HG03378 (cell line): ENCODE data around the gene ZBTB48.
"Not testable (repeated sequence)": the region's sequence is repeated elsewhere in the genome, so short reads cannot be mapped to it uniquely, and the experiment has no call there.

Source experiments
- ATAC-seq: cut with Tn5 transposase; IDR thresholded peaks from one replicate; pipeline ENCODE4 v1.9.1; 2021; ENCODE audit warnings: mild to moderate bottlenecking, moderate library complexity; ENCODE audit not compliant: unreplicated experiment

Gene ZBTB48

GRCh38 chr1:6579374-6580118 lies at the start of gene ZBTB48:
TSS of gene ZBTB48 (plus strand) at chr1:6579994. CDS start at chr1:6580610, 616 bp downstream.
- ATAC-seq, result peak; percentile 89

- no peak for ATAC-seq
Observed at GRCh38 chr1:6530504-6531160, 49.2 kb upstream of the ZBTB48 start.

- no peak for ATAC-seq
Observed at GRCh38 chr1:6531996-6532395, 47.8 kb upstream of the ZBTB48 start.

DNA sequence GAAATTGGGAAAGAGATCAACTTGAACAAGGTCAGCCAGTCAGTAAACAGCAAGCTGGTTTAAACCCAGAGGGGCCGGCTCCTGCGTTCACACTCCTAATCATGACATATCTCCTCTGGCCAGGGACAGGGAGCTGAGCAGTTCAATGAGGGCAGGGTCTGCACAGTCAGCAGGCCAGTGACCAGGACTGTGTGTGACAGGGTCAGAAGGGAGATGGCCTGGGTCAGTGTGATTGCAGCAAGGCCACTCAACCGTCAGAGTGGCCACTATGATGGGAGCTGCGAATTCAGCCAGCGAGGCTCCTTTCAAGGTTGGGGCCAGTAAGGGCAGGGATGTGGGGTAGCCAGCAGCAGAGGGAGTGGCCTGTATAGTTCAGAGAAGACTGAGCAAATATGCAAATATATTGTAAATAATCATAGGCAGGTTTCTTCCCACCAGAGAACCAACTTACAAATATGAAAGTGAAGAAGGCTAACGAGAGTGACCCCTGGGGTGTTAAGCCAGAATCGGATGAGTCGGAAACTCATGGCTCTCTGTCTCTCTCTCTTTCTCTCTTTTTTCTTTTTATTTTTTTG lies 45.5 kb upstream of the ZBTB48 start:
- ATAC-seq, result no peak

- ATAC-seq, result no peak
Observed at GRCh38 chr1:6535214-6535613, 44.6 kb upstream of the ZBTB48 start.

DNA sequence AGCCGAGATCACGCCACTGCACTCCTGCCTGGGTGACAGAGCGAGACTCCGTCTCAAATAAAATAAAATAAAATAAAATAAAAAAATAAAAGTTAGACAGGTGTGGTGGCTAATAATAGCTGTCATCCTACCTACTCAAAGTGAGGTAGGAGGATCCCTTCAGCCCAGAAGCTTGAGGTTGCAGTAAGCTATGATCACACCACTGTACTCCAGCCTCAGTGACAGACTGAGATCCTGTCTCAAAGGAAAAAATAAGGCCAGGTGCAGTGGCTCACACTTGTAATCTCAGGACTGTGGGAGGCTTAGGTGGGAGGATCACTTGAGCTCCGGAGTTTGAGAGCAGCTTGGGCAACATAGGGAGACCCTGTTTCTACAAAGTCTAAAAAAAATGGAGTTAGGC lies 43.5 kb upstream of the ZBTB48 start:
- no peak for ATAC-seq

- no peak for ATAC-seq
Observed at GRCh38 chr1:6538956-6539355, 40.8 kb upstream of the ZBTB48 start.

DNA sequence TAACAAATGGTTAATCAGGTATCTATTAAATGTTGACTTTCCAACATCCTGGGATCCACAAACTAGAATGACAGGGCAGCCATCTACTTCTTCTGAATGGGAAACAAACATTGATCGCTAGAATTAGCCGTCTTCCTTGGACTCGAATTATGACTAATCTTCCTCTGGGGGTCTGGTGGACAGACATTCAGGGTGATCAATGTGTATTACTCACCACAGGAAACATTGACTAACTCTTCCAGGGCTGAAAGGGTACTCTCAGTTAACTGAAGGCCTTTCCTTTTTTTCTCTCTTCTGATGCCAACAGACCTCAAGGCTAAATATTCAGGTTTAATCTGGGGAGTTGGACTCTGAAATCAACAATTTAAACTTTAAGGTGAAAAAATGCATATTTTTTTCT lies 35.0 kb upstream of the ZBTB48 start:
- no peak for ATAC-seq

- no peak for ATAC-seq
Observed at GRCh38 chr1:6545276-6546112, 34.3 kb upstream of the ZBTB48 start.

DNA sequence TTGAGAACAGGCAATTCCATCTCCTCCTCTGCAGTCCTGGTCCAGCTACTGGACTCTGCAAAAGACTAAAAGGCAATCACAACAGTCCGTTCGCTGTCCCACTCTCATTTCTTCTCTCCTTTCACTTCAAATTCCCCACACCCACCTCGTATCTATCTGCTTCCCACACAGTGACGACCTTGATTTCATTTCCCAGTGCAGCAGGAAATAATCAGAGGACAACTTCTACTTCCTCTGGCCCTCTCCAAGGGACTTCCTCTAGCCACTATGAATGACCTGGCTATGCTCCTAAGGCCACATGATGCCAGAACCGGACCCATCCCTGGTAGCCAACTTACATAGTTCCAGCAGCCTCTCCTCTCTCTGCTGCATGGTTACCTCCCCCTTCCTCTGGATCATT lies 33.5 kb upstream of the ZBTB48 start:
- no peak for ATAC-seq

GRCh38 chr1:6547301-6547700 lies 32.5 kb upstream of the ZBTB48 start:
- ATAC-seq, result no peak

DNA sequence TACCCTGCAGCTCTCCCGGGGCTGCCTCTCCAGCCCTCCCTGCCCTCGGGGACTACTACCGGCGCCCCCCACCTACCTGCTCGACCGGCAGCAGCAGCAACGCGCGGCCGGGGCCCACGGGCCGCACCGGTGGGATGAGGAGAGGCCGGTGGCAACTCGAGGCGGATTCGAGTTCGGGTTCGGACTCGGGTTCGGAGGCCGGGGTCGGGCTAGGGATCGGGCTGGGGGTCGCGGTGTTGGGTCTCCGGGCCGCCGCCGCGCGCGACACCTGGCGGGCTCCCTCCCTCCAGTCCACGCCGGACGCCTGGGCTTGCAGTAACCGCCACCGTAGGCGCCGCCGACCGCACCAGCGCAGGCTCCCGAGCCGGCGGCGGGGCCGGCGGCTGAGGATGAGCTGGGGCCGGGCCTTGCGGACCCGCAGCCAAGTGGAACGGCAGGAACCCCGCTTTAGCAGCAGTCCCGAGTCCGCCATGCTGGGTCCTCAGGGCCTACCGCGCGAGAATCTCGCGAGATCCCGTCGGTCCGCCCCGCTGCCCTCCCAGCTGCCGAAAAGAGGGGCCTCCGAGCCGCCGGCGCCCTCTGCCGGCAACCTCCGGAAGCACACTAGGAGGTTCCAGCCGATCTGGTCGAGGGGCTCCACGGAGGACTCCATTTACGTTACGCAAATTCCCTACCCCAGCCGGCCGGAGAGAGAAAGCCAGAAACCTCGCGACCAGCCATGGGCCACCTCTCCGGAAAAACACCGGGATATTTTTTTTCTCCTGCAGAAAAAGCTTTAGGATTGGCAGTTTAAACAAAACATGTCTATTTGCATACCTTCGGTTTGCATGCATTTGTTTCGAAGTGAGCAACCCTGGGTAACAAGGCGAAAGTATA lies 25.5 kb upstream of the ZBTB48 start, which contains the start of gene NOL9:
Gene NOL9 (minus strand): TSS at position 483 of the 876 bp plus-strand sequence. CDS start 11 bp downstream, at position 472.
- peak; percentile 86 for ATAC-seq

DNA sequence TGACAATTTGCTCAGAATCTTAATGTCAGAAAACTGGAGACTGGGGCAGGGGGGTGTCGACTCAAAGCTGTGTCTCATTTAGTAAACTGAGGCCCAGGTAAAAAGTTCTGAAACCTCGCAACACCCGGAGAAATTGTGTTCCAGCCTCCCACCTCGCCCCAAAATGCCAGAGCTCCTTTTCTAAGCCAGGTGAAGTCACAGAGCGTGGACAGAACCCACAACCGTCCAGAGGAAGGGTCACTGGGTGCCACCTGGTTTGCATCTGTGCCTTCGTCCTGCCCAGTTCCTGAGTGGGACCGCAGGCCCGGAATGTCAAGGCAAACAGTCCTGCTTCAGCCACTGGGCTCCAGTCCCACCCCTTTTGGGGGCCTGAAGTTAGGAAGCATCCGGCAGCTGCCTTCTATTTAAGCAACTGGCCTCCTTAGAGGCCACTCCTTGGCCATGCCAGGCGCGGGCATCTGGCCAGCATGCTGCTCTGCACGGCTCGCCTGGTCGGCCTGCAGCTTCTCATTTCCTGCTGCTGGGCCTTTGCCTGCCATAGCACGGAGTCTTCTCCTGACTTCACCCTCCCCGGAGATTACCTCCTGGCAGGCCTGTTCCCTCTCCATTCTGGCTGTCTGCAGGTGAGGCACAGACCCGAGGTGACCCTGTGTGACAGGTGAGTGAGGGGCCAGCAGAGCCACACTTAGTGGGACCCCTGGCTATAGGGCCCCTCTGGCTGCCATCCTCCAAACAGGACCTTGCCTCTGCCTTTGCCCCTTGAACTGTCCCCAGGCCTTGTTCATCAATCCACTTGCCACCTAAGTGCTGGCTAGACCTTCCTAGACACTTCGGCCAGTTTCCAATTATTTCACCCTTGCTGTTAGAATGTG lies 24.7 kb upstream of the ZBTB48 start, which contains the start of gene TAS1R1:
Gene TAS1R1 (plus strand): TSS at position 401 of the 872 bp plus-strand sequence. CDS start 67 bp downstream, at position 468.
- no peak for ATAC-seq

DNA sequence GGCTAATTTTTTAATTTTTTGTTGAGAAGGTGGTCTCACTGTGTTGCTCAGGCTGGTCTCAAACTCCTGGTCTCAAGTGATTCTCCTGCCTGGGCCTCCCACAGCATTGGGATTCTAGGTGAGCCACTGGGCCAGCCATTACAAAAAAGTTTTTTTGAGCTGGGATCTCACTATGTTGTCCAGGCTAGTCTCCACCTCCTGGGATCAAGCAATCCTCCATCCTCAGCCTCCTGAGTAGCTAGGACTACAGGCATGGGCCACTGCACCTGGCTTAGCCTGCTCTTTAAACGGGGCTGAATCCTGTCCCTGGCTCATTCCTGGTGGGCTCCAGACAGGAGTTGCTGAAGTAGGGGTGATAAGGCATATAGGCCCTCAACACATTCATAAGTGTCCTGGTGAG lies 22.2 kb upstream of the ZBTB48 start:
- ATAC-seq, result no peak

- ATAC-seq, result not testable (repeated sequence)
Observed at GRCh38 chr1:6559161-6559560, 20.6 kb upstream of the ZBTB48 start.

- no peak for ATAC-seq
Observed at GRCh38 chr1:6560267-6560666, 19.5 kb upstream of the ZBTB48 start.

- ATAC-seq, result no peak
Observed at GRCh38 chr1:6569033-6569432, 10.8 kb upstream of the ZBTB48 start.

GRCh38 chr1:6570100-6570499 lies 9.7 kb upstream of the ZBTB48 start:
- no peak for ATAC-seq

- ATAC-seq, result no peak
Observed at GRCh38 chr1:6570987-6571386, 8.8 kb upstream of the ZBTB48 start.
